Chondrocyte (in vitro differentiated cells): Measurements from ENCODE around the gene PNKP. TPM values are rescaled to one million over a fixed set of nuclear protein-coding genes. Genes with fewer than 3 reads are reported as not detected.

ENCODE experiments used
- DNase-seq: peaks from one replicate; pipeline ENCODE4 v3.0.0; 2021; ENCODE audit warnings: mixed read lengths, low spot score
- H3K27ac Mint-ChIP-seq: one replicate; pipeline ENCODE4 v1.8.0; 2021; ENCODE audit warnings: mild to moderate bottlenecking, moderate library complexity, mixed read lengths; ENCODE audit not compliant: unreplicated experiment
- H3K27me3 Mint-ChIP-seq: 2 replicates; pipeline ENCODE4 v1.8.0; 2021; ENCODE audit warnings: low read depth, mixed read lengths
- H3K36me3 Mint-ChIP-seq: 2 replicates; pipeline ENCODE4 v1.8.0; 2021; ENCODE audit warnings: low read depth, mixed read lengths
- H3K4me1 Mint-ChIP-seq: 2 replicates; pipeline ENCODE4 v1.8.0; 2021; ENCODE audit warnings: low read depth, mild to moderate bottlenecking, mixed read lengths
- H3K4me3 Mint-ChIP-seq: one replicate; pipeline ENCODE4 v1.8.0; 2021; ENCODE audit warnings: mild to moderate bottlenecking, moderate library complexity, mixed read lengths; ENCODE audit not compliant: unreplicated experiment
- H3K9me3 Mint-ChIP-seq: 2 replicates; pipeline ENCODE4 v1.8.0; 2021; ENCODE audit warnings: low read depth, mixed read lengths
- CTCF ChIP-seq: fragments of 200-600 bp; sonication (generic); IDR thresholded peaks from 2 replicates; pipeline ENCODE4 v1.5.0; 2021; ENCODE audit warnings: antibody characterized with exemption, mild to moderate bottlenecking, moderate library complexity
- total RNA-seq: library from RNA; stranded (reverse); gene quantifications from 3 replicates; pipeline ENCODE4 v1.2.1, GENCODE V29; 2021

PNKP gene
- total RNA-seq, 1 donor from 2014 or later, result 52.4 TPM

DNA sequence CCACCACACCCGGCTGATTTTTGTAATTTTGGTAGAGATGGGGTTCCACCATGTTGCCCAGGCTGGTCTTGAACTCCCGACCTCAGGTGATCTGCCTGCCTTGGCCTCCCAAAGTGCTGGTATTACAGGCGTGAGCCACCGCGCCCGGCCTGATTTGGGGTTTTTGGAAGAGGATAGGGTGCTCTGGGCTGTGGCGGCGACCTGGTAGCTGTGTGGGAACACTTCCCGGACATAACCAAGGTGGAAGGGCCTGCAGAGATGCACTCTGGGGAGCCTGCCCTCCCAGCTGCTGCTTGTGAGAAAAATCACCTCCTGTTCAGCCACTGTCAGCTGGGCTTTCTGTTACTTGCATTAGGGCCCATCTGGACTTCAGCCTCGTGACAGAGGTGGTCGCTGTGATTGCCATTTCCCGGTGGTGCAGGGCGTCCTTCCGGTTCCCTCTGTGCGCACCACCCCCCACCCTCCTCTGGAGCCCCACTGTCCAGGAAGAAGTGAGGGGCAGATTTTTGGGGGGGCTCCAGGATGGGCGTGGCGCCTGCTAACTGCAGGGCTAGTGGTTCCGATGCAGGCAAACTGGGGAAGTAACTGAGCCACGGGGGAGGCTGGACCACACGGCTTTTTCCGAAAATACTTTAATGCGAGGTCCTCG, 21.8 kb upstream of the PNKP start:
- Mint-ChIP-seq H3K27ac (no peak overlapping the region), H3K4me1 (peaks cover 2% of the 10 kb centered on the region), H3K36me3 (peaks cover 12% of the 10 kb centered on the region), H3K27me3 (peaks cover 10% of the 10 kb centered on the region), H3K4me3 (no peak overlapping the region), H3K9me3 (no peaks in the 10 kb centered on the region)
- peak; percentile 87 for DNase-seq
- TF ChIP-seq CTCF, result no peak

GRCh38 chr19:49888510-49888824, 21.1 kb upstream of the PNKP start:
- H3K36me3 Mint-ChIP-seq, result peaks cover 15% of the 10 kb centered on the region
- no peaks in the 10 kb centered on the region for H3K9me3 Mint-ChIP-seq
- peaks cover 10% of the 10 kb centered on the region for H3K27me3 Mint-ChIP-seq
- peak; percentile 64 for DNase-seq
- H3K4me1 Mint-ChIP-seq, result peaks cover 2% of the 10 kb centered on the region
- no peak overlapping the region for H3K27ac Mint-ChIP-seq
- H3K4me3 Mint-ChIP-seq, result no peak overlapping the region
- no peak for TF ChIP-seq CTCF

GRCh38 chr19:49887665-49888509, 20.5 kb upstream of the PNKP start:
- DNase-seq, result peak; percentile 77
- H3K4me3 Mint-ChIP-seq, result no peak overlapping the region
- peaks cover 9% of the 10 kb centered on the region for H3K27me3 Mint-ChIP-seq
- H3K36me3 Mint-ChIP-seq, result peaks cover 19% of the 10 kb centered on the region
- no peak overlapping the region for H3K27ac Mint-ChIP-seq
- no peaks in the 10 kb centered on the region for H3K9me3 Mint-ChIP-seq
- no peak for TF ChIP-seq CTCF
- H3K4me1 Mint-ChIP-seq, result peaks cover 2% of the 10 kb centered on the region

GRCh38 chr19:49887037-49887664, 19.8 kb upstream of the PNKP start:
- Mint-ChIP-seq H3K36me3 (peaks cover 22% of the 10 kb centered on the region), H3K4me3 (no peak overlapping the region), H3K9me3 (no peaks in the 10 kb centered on the region), H3K4me1 (peaks cover 2% of the 10 kb centered on the region), H3K27ac (no peak overlapping the region), H3K27me3 (peaks cover 2% of the 10 kb centered on the region)
- peak; percentile 89 for DNase-seq
- no peak for TF ChIP-seq CTCF

- peaks cover 29% of the 10 kb centered on the region for H3K36me3 Mint-ChIP-seq
- no peaks in the 10 kb centered on the region for H3K4me1 Mint-ChIP-seq
- TF ChIP-seq CTCF, result no peak
- H3K4me3 Mint-ChIP-seq, result no peak overlapping the region
- no peak for DNase-seq
- H3K27me3 Mint-ChIP-seq, result no peaks in the 10 kb centered on the region
- H3K9me3 Mint-ChIP-seq, result no peaks in the 10 kb centered on the region
- no peak overlapping the region for H3K27ac Mint-ChIP-seq
These were observed 17.4 kb upstream of the PNKP start for GRCh38 chr19:49884760-49885159.
